CD4-positive, alpha-beta T cell treated with Interleukin-15 for 1 hour (primary cell): ENCODE results near the gene SMIM44.
"Not testable (repeated sequence)": the region's sequence is repeated elsewhere in the genome, so short reads cannot be mapped to it uniquely, and the experiment has no call there.

Experiments used
- DNase-seq: peaks from one replicate; pipeline ENCODE4 v3.0.0-alpha.2; 2020

The SMIM44 gene

DNA sequence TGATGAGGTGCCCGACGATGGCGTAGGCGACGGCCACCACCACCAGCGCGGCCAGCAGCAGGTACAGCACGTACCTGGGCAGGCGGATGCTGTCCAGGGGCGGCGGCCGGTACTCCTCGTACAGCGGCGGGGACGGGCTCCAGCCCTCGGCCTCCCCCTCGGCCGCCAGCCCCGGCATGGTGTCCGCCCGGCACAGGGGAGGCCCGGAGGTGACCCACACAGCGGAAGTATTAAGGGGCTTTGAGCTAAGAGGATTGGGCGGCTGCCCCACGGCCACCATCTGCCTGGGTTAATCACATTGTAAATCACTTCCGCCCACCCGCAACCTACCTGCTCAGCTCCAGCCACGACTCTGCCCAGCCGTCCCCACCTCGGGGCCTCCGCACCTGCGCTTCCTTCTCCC lies at the start of gene SMIM44:
Gene SMIM44, minus strand, starts transcription at position 216 of the 403 bp plus-strand sequence. Its CDS starts 38 bp downstream, at position 178.
- DNase-seq = no peak

DNA sequence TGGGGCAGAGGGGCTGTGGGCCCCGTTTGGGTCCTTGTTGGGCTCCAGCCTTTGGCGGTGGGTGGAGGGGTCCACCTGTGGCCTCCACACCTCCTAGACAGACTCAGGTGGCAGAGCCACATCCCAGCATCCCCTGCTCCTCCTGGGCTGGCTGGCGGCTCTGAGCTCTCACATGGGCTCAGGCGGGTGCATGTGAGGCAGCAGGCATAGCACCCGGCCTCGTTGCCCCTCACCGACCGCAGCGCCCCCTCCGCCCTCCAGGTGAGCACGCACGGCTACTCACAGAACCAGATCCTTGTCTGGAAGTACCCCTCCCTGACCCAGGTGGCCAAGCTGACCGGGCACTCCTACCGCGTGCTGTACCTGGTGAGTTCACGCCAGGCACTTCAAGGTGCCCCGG lies 49.8 kb upstream of the SMIM44 start:
- no peak for DNase-seq

DNA sequence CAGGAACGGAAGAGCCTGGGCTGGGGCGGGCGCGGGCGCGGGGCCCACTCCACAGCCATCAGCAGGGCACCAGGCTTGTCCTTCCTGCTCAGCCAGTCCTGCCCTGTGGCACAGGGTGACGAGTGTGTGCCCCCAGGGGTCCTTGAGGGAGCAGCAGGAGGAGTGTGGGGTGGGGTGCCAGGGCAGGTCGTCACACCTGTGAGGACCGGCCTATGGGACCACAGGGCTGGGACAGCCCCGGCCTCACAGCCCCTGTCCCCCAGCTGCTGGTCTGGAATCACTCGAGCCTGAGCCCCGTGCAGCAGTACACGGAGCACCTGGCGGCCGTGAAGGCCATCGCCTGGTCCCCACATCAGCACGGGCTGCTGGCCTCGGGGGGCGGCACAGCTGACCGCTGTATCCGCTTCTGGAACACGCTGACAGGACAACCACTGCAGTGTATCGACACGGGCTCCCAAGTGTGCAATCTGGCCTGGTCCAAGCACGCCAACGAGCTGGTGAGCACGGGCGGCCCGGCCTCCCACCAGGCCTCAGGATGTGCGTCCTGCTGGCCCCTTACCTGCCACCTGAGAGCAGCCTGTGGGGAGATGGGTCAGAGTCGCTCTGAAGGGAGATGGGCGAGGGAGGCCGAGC lies 49.0 kb upstream of the SMIM44 start:
- DNase-seq = no peak

GRCh38 chr19:3531716-3532115 lies 48.5 kb upstream of the SMIM44 start:
- no peak for DNase-seq

DNA sequence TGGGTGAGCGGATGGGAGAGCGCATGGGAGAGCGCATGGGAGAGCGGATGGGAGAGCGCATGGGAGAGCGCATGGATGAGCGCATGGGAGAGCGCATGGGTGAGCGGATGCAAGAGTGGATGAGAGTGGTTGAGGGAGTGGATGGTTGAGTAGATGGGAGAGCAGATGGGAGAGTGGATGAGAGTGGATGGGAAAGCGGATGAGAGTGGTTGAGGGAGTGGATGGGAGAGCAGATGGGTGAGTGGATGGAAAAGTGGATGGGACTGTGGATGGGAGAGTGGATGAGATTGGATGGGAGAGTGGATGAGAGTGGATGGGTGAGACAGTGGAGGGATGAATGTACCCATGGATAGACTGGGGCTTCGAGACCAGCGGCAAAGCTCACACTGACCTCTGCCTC lies 47.1 kb upstream of the SMIM44 start:
- DNase-seq = no peak

DNA sequence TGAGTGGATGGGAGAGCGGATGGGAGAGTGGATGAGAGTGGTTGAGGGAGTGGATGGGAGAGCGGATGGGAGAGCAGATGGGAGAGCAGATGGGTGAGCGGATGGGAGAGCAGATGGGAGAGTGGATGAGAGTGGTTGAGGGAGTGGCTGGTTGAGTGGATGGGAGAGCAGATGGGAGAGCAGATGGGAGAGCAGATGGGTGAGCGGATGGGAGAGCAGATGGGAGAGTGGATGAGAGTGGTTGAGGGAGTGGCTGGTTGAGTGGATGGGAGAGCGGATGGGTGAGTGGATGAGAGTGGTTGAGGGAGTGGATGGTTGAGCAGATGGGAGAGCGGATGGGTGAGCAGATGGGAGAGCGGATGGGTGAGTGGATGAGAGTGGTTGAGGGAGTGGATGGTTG lies 46.1 kb upstream of the SMIM44 start:
- not testable (repeated sequence) for DNase-seq

GRCh38 chr19:3528539-3529211 lies 45.4 kb upstream of the SMIM44 start:
- no peak for DNase-seq

DNA sequence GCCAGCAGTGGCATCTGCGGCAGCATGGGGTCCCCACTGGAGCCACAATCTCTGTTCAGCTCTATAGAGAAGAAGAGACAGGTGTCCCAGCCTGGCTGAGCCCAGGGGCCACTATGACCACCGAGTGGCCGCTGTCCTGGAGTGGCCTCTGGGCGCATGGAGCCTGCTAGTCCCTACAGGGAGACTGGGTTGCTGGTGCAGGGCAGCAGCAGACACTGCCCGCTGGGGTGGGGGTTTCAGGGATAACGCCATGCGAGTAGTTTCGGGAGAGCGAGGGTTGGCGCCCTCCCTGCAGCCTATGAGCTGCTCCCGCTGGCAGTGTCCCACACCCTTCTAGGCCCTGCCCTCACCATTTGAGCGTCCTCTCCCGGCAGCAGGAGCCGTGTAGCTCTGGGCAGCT lies 44.8 kb upstream of the SMIM44 start:
- DNase-seq = no peak

- DNase-seq = no peak
Observed at GRCh38 chr19:3527238-3527910, 44.1 kb upstream of the SMIM44 start.

DNA sequence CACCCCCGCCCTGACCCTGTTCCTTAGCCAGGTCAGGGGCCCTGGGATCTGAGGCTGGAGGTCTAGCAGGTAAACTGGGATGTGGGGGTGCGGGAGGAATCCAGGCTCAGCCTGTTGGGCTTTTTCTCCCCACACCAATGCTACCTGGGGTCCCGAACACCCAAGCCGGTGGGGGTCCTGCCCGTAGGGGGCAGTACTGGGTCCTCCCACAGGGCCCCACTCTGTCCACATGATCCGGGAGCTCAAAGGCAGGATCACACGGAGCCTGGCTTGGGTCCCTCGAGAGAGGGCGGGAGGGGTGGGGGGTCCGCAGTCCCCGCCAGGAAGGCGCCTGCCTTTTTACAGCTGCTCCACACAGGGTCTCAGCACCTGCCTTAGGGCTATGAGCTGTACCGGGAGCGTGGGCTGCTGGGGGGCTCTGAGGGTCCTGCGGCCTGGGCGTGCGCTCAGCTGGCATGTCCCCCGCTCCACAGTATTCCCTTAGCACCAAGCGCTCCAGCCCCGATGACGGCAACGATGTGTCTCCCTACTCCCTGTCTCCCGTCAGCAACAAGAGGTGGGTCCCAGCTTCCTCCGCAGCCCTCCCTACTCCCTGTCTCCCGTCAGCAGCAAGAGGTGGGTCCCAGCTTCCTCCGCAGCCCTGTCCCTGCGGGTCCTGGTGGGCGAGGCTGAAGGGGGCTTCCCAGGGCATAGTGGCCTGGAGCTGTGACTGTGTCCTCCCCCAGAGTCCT lies 43.4 kb upstream of the SMIM44 start:
- no peak for DNase-seq

GRCh38 chr19:3524904-3525451 lies 41.7 kb upstream of the SMIM44 start:
- DNase-seq = no peak

GRCh38 chr19:3524078-3524842 lies 41.0 kb upstream of the SMIM44 start:
- DNase-seq = no peak

DNA sequence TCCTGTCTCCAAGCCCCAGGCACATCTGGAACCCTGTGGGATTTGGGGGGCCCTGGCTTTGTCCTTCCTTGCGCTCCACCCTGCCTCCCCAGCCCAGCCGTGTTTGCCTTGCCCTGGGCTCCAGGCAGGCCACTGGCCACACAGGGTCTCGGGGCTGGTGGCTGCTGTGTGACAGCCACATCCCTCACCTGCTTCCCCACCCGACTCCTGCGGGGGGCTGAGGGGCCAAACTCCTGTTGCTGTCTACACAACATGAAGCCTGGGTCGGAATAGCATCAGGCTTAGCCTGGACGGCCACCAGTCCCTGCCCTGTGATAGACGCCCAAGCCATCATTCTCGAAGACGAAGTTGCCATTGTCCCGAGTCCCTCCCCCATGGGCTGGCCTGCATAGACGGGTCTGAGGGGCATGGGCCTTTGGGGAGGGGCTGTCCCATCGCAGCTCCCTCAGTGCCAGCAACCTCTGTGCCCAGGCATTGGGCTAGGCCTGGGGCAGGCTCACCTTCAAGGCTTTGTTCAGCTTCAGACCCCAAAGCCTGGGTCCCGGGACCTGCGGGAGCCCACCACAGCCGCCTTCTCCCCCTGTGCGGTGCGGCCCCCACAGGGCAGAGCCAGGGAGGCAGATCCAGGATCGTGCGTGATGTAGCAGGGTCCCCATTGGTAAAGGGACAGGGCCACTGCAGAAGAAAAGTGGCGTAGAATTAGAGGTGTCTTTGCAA lies 40.3 kb upstream of the SMIM44 start:
- DNase-seq = no peak

GRCh38 chr19:3522421-3523360 lies 39.5 kb upstream of the SMIM44 start:
- DNase-seq = no peak

DNA sequence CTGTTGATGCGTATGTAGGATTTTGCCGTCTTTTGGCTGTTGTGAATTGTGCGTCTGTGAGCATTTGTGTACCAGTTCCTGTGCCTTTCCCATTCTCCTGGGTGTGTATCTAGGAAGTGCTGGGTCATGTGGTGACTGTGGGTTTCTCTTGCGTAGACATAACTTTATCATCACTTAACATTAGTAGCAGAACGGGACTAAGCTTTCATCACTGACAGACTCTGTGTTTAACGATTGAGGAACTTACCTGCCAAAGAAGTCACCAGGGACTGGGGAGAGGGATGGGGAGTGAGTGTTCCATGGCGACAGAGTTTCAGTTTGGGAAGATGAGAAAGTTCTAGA lies 37.8 kb upstream of the SMIM44 start:
- DNase-seq = no peak

- no peak for DNase-seq
Observed at GRCh38 chr19:3520166-3521103, 37.2 kb upstream of the SMIM44 start.

GRCh38 chr19:3519126-3519525 lies 35.9 kb upstream of the SMIM44 start:
- no peak for DNase-seq

GRCh38 chr19:3518659-3519058 lies 35.4 kb upstream of the SMIM44 start:
- no peak for DNase-seq

GRCh38 chr19:3518255-3518654 lies 35.0 kb upstream of the SMIM44 start:
- DNase-seq = no peak

DNA sequence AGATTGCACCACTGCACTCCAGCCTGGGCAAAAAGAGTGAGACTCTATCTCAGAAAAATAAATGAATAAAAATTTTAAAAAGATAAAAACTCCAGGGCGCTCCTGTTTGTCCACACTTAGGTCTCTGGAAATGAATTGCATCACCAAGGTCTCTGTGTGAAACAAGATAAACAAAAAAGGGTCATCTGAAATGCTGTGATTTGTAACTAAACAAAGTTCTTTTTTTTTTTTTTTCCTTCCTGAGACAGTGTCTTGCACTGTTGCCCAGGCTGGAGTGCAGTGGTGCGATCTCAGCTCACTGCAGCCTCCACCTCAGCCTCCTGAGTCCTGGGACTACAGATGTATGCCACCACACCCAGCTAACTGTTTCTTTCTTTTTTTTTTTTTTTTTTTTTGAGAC lies 34.4 kb upstream of the SMIM44 start:
- DNase-seq = no peak
